Vagina (tissue), 2 donors: ENCODE measurements around the gene MAP2K5. TPM values are rescaled to one million over a fixed set of nuclear protein-coding genes. Genes with fewer than 3 reads are reported as not detected.

Experiments used
- DNase-seq, 2 donors: peaks; one replicate each; pipeline ENCODE4 v3.0.0-alpha.2; 2017; ENCODE audit errors: extremely low spot score in 2 of 2
- H3K27ac ChIP-seq: fragments of 200-600 bp; sonication (generic); one replicate; pipeline ENCODE4 v1.5.1; 2019
- H3K27me3 ChIP-seq: fragments of 200-600 bp; sonication (generic); one replicate; pipeline ENCODE4 v1.5.1; 2019
- H3K36me3 ChIP-seq, 2 donors: fragments of 200-600 bp; sonication (generic); one replicate each; pipeline ENCODE4 v1.5.1; 2017 to 2019
- H3K4me1 ChIP-seq: fragments of 200-600 bp; sonication (generic); one replicate; pipeline ENCODE4 v1.5.1; 2019
- H3K4me3 ChIP-seq, 2 donors: fragments of 200-600 bp; sonication (generic); 1 replicate in 1 of 2; 2 replicates in 1 of 2; pipeline ENCODE4 v1.5.1; 2016 to 2019
- H3K9me3 ChIP-seq: fragments of 200-600 bp; sonication (generic); one replicate; pipeline ENCODE4 v1.5.1; 2019
- POLR2A ChIP-seq, 2 donors: fragments of 450-650 bp; IDR thresholded peaks; one replicate each; pipeline ENCODE4 v1.6.1; 2017; ENCODE audit warnings: antibody characterized with exemption in 2 of 2, mild to moderate bottlenecking in 2 of 2, moderate library complexity in 2 of 2
- POLR2AphosphoS5 ChIP-seq, 2 donors: sonication (generic); formaldehyde crosslinking; IDR thresholded peaks; one replicate each; pipeline ENCODE4 v1.9.0; 2017; ENCODE audit warnings: antibody characterized with exemption in 2 of 2, mild to moderate bottlenecking in 2 of 2, low read depth in 1 of 2; ENCODE audit not compliant: insufficient read depth in 1 of 2
- intact Hi-C: fragments of 100-400 bp; cut with DNase I; formaldehyde crosslinking; loops from one replicate; pipeline ENCODE4 v1.15.1; 2023
- total RNA-seq: library from RNA; depleted of rRNA; stranded (reverse); fragments of >200 nt; gene quantifications from one replicate; pipeline ENCODE4 v1.2.3, GENCODE V29; 2016
- TF ChIP-seq, protein P1 (sequence below), 3 experiments: fragments of 450-650 bp in 2 of 3; fragments of 200-600 bp in 1 of 3; sonication (generic) in 1 of 3; IDR thresholded peaks; one replicate each; pipeline ENCODE4 v1.5.1; 2017 to 2019; ENCODE audit warnings: antibody characterized with exemption in 3 of 3, mild to moderate bottlenecking in 2 of 3, moderate library complexity in 2 of 3

Gene MAP2K5
- total RNA-seq, 1 donor from 2014 or later = 13.5 TPM

GRCh38 chr15:67775998-67776397 lies 233.5 kb downstream of the MAP2K5 start:
- DNase-seq = no peak
- Histone ChIP-seq H3K4me3 (no peak overlapping the region), H3K4me1 (no peaks in the 10 kb centered on the region), H3K27me3 (no peaks in the 10 kb centered on the region), H3K27ac (no peak overlapping the region), H3K9me3 (no peaks in the 10 kb centered on the region), H3K36me3 (no peaks in the 10 kb centered on the region)
- no peak for TF ChIP-seq POLR2A (IDR thresholded peaks at IDR 0.05)
- intact Hi-C loops = no loop called here

DNA sequence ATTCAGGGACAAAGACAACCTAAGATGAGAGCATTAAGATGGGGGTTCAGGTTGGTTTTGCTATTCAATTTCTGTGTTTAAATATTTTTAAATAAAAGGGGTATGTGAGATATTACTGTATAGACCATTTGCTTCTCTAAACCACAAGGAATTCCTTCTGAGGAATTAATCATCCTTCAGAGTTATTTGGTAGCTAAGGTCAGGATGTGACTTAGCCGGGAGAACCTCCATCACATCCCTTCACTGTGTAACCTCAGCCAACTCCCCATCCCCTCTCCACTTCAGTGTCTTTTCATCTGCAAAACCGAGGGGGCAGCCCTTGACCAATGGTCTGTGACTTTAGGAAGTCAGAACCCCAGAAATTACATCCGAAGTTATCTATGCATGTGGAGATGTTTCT lies 234.1 kb downstream of the MAP2K5 start:
- Histone ChIP-seq H3K36me3 (no peaks in the 10 kb centered on the region), H3K27ac (no peak overlapping the region), H3K9me3 (no peaks in the 10 kb centered on the region), H3K4me3 (no peak overlapping the region), H3K27me3 (no peaks in the 10 kb centered on the region), H3K4me1 (no peaks in the 10 kb centered on the region)
- no peak for DNase-seq
- intact Hi-C loops = no loop called here
- TF ChIP-seq, protein P1, sequence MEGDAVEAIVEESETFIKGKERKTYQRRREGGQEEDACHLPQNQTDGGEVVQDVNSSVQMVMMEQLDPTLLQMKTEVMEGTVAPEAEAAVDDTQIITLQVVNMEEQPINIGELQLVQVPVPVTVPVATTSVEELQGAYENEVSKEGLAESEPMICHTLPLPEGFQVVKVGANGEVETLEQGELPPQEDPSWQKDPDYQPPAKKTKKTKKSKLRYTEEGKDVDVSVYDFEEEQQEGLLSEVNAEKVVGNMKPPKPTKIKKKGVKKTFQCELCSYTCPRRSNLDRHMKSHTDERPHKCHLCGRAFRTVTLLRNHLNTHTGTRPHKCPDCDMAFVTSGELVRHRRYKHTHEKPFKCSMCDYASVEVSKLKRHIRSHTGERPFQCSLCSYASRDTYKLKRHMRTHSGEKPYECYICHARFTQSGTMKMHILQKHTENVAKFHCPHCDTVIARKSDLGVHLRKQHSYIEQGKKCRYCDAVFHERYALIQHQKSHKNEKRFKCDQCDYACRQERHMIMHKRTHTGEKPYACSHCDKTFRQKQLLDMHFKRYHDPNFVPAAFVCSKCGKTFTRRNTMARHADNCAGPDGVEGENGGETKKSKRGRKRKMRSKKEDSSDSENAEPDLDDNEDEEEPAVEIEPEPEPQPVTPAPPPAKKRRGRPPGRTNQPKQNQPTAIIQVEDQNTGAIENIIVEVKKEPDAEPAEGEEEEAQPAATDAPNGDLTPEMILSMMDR (IDR thresholded peaks at IDR 0.05) = no peak
- TF ChIP-seq POLR2AphosphoS5 (IDR thresholded peaks at IDR 0.05; ENCODE audit: insufficient read depth in 1 of 2, low read depth in 1 of 2) = no peak
- no peak for TF ChIP-seq POLR2A (IDR thresholded peaks at IDR 0.05)

GRCh38 chr15:67777071-67777470 lies 234.6 kb downstream of the MAP2K5 start:
- H3K4me3 ChIP-seq = no peak overlapping the region
- no peaks in the 10 kb centered on the region for H3K9me3 ChIP-seq
- no peak for TF ChIP-seq POLR2A (IDR thresholded peaks at IDR 0.05)
- TF ChIP-seq POLR2AphosphoS5 (IDR thresholded peaks at IDR 0.05; ENCODE audit: insufficient read depth in 1 of 2, low read depth in 1 of 2) = no peak
- TF ChIP-seq, protein P1 (IDR thresholded peaks at IDR 0.05) = no peak
- no peak for DNase-seq
- H3K27ac ChIP-seq = no peak overlapping the region
- no peaks in the 10 kb centered on the region for H3K4me1 ChIP-seq
- intact Hi-C loops = no loop called here
- H3K27me3 ChIP-seq = no peaks in the 10 kb centered on the region
- no peaks in the 10 kb centered on the region for H3K36me3 ChIP-seq

GRCh38 chr15:67777773-67778172 lies 235.3 kb downstream of the MAP2K5 start:
- Histone ChIP-seq H3K4me3 (no peak overlapping the region), H3K4me1 (no peaks in the 10 kb centered on the region), H3K36me3 (no peaks in the 10 kb centered on the region), H3K27ac (no peak overlapping the region), H3K9me3 (no peaks in the 10 kb centered on the region), H3K27me3 (no peaks in the 10 kb centered on the region)
- DNase-seq = no peak
- intact Hi-C loops = no loop called here
- no peak for TF ChIP-seq POLR2A (IDR thresholded peaks at IDR 0.05)
- no peak for TF ChIP-seq POLR2AphosphoS5 (IDR thresholded peaks at IDR 0.05; ENCODE audit: insufficient read depth in 1 of 2, low read depth in 1 of 2)

GRCh38 chr15:67778968-67779548 lies 236.6 kb downstream of the MAP2K5 start:
- no peak for DNase-seq
- intact Hi-C loops = no loop called here
- TF ChIP-seq POLR2AphosphoS5 (IDR thresholded peaks at IDR 0.05; ENCODE audit: insufficient read depth in 1 of 2, low read depth in 1 of 2) (no peak), POLR2A (IDR thresholded peaks at IDR 0.05) (no peak)
- TF ChIP-seq, protein P1 (IDR thresholded peaks at IDR 0.05) = no peak
- H3K36me3 ChIP-seq = peaks cover 0 to 5% of the 10 kb centered on the region in 2 donors
- H3K9me3 ChIP-seq = no peaks in the 10 kb centered on the region
- H3K4me1 ChIP-seq = no peaks in the 10 kb centered on the region
- no peak overlapping the region for H3K4me3 ChIP-seq
- no peaks in the 10 kb centered on the region for H3K27me3 ChIP-seq
- no peak overlapping the region for H3K27ac ChIP-seq

GRCh38 chr15:67779549-67780111 lies 237.1 kb downstream of the MAP2K5 start:
- H3K36me3 ChIP-seq = peaks cover 0 to 5% of the 10 kb centered on the region in 2 donors
- H3K27ac ChIP-seq = no peak overlapping the region
- H3K4me3 ChIP-seq = no peak overlapping the region
- no peaks in the 10 kb centered on the region for H3K27me3 ChIP-seq
- no peaks in the 10 kb centered on the region for H3K9me3 ChIP-seq
- intact Hi-C loops = no loop called here
- no peaks in the 10 kb centered on the region for H3K4me1 ChIP-seq
- no peak for DNase-seq
- no peak for TF ChIP-seq POLR2AphosphoS5 (IDR thresholded peaks at IDR 0.05; ENCODE audit: insufficient read depth in 1 of 2, low read depth in 1 of 2)
- TF ChIP-seq, protein P1 (IDR thresholded peaks at IDR 0.05) = no peak
- no peak for TF ChIP-seq POLR2A (IDR thresholded peaks at IDR 0.05)
